ENCODE measurements around the gene PTPN2. TPM values are rescaled to one million over a fixed set of nuclear protein-coding genes. Genes with fewer than 3 reads are reported as not detected.
A peak's percentile ranks its signal among the peaks of the same experiment; 100 is the strongest.

The PTPN2 gene
- total RNA-seq, 2 experiments from 2014 or later = 54.9 to 69.7 TPM

GRCh38 chr18:12890964-12891363 lies 6.9 kb upstream of the PTPN2 start:
- TF ChIP-seq EZH2phosphoT487 (IDR thresholded peaks at IDR 0.05; ENCODE audit: borderline replicate concordance, low read depth, low read length) (no peak), CTCF (conservative IDR thresholded peaks at IDR 0.05; ENCODE audit: low read length) (no peak)

GRCh38 chr18:12886498-12887126 lies 2.6 kb upstream of the PTPN2 start:
- intact Hi-C loops (cut with micrococcal nuclease; ENCODE audit: unreplicated experiment) = no loop called here
- Histone ChIP-seq H2AFZ (ENCODE audit: low read length) (no peak overlapping the region), H3K4me3 (ENCODE audit: low read depth, low read length, poor library complexity, severe bottlenecking) (no peak overlapping the region), H3K4me2 (ENCODE audit: low read length) (no peak overlapping the region), H3K36me3 (ENCODE audit: insufficient read depth, low read length) (no peaks in the 10 kb centered on the region; the same call in 1 of the 2 replicates), H3K79me2 (ENCODE audit: insufficient read depth, low read depth, low read length) (peaks cover 20% of the 10 kb centered on the region), H3K27ac (ENCODE audit: low read depth, low read length, poor library complexity, severe bottlenecking) (no peak overlapping the region), H3K4me1 (ENCODE audit: insufficient read depth, low read length, poor library complexity, severe bottlenecking) (peaks cover 34% of the 10 kb centered on the region), H3K9me2 (ENCODE audit: insufficient read depth, low read length) (no peaks in the 10 kb centered on the region), H4K20me1 (ENCODE audit: insufficient read depth, low read length) (peaks cover 13% of the 10 kb centered on the region; the same call in 1 of the 2 replicates), H3K9me3 (ENCODE audit: low read length) (no peaks in the 10 kb centered on the region)
- no TSS peak for BruUV-seq (replicated peaks)
- POLR2A ChIA-PET = interaction anchor here (0.6 to 1.0 kb wide), 4 partner anchors 12 to 129 kb away, joined by 3 to 4 read pairs (median 3); no protein-coding TSS in a partner anchor
- CTCF ChIA-PET (ENCODE audit: unreplicated experiment) = interaction anchor here (0.6 to 1.5 kb wide), 2 partner anchors 12 to 509 kb away, joined by 3 to 4 read pairs; partner anchors contain the start of gene AFG3L2
- DNase-seq (ENCODE audit: low spot score) = peak; percentile 60
- TF ChIP-seq CTCF (conservative IDR thresholded peaks at IDR 0.05; ENCODE audit: low read length) (peak; percentile 80), EZH2phosphoT487 (IDR thresholded peaks at IDR 0.05; ENCODE audit: borderline replicate concordance, low read depth, low read length) (no peak)

More at GRCh38 chr18:12890964-12891363, 6.9 kb upstream of the PTPN2 start:
- no TSS peak for BruUV-seq (replicated peaks)
- H3K27ac ChIP-seq (ENCODE audit: low read depth, low read length, poor library complexity, severe bottlenecking) = no peak overlapping the region
- H3K4me2 ChIP-seq (ENCODE audit: low read length) = no peak overlapping the region
- H3K79me2 ChIP-seq (ENCODE audit: insufficient read depth, low read depth, low read length) = no peaks in the 10 kb centered on the region
- no peaks in the 10 kb centered on the region; the same call in 1 of the 2 replicates for H3K36me3 ChIP-seq (ENCODE audit: insufficient read depth, low read length)
- H4K20me1 ChIP-seq (ENCODE audit: insufficient read depth, low read length) = no peaks in the 10 kb centered on the region
- intact Hi-C loops (cut with micrococcal nuclease; ENCODE audit: unreplicated experiment) = loop anchor here (5.0 kb wide), 1 partner anchor 41 kb away; no protein-coding TSS in a partner anchor
- CTCF ChIA-PET (ENCODE audit: unreplicated experiment) = interaction anchor here (0.6 to 0.9 kb wide), 2 partner anchors 52 to 208 kb away, joined by 3 read pairs; no protein-coding TSS in a partner anchor
- H3K4me1 ChIP-seq (ENCODE audit: insufficient read depth, low read length, poor library complexity, severe bottlenecking) = peaks cover 8% of the 10 kb centered on the region
- POLR2A ChIA-PET = interaction anchor here (0.6 to 2.0 kb wide), 4 partner anchors 13 to 143 kb away, joined by 3 to 7 read pairs (median 4); no protein-coding TSS in a partner anchor
- no peaks in the 10 kb centered on the region for H3K9me3 ChIP-seq (ENCODE audit: low read length)
- H2AFZ ChIP-seq (ENCODE audit: low read length) = no peak overlapping the region
- DNase-seq (ENCODE audit: low spot score) = no peak
- H3K4me3 ChIP-seq (ENCODE audit: low read depth, low read length, poor library complexity, severe bottlenecking) = no peak overlapping the region
- no peaks in the 10 kb centered on the region for H3K9me2 ChIP-seq (ENCODE audit: insufficient read depth, low read length)

- no peak overlapping the region for H2AFZ ChIP-seq (ENCODE audit: low read length)
- H4K20me1 ChIP-seq (ENCODE audit: insufficient read depth, low read length) = peaks cover 20% of the 10 kb centered on the region; the same call in 1 of the 2 replicates
- H3K36me3 ChIP-seq (ENCODE audit: insufficient read depth, low read length) = no peaks in the 10 kb centered on the region; the same call in 1 of the 2 replicates
- TF ChIP-seq CTCF (conservative IDR thresholded peaks at IDR 0.05; ENCODE audit: low read length) (no peak), EZH2phosphoT487 (IDR thresholded peaks at IDR 0.05; ENCODE audit: borderline replicate concordance, low read depth, low read length) (no peak)
- peak overlapping the region; percentile 99 for H3K4me2 ChIP-seq (ENCODE audit: low read length)
- H3K9me3 ChIP-seq (ENCODE audit: low read length) = no peaks in the 10 kb centered on the region
- ChIA-PET CTCF (ENCODE audit: unreplicated experiment) (no interaction called here), POLR2A (interaction anchor here (0.6 to 1.4 kb wide), 9 partner anchors 20 to 1967 kb away, joined by 3 to 6 read pairs (median 3); no protein-coding TSS in a partner anchor)
- peaks cover 31% of the 10 kb centered on the region for H3K79me2 ChIP-seq (ENCODE audit: insufficient read depth, low read depth, low read length)
- BruUV-seq (replicated peaks) = no TSS peak
- no peaks in the 10 kb centered on the region for H3K9me2 ChIP-seq (ENCODE audit: insufficient read depth, low read length)
- H3K4me1 ChIP-seq (ENCODE audit: insufficient read depth, low read length, poor library complexity, severe bottlenecking) = peaks cover 45% of the 10 kb centered on the region
- DNase-seq (ENCODE audit: low spot score) = no peak
- H3K27ac ChIP-seq (ENCODE audit: low read depth, low read length, poor library complexity, severe bottlenecking) = peak overlapping the region; percentile 5
- H3K4me3 ChIP-seq (ENCODE audit: low read depth, low read length, poor library complexity, severe bottlenecking) = peak overlapping the region; percentile 78
- intact Hi-C loops (cut with micrococcal nuclease; ENCODE audit: unreplicated experiment) = no loop called here
Measured at GRCh38 chr18:12885500-12885899, 1.5 kb upstream of the PTPN2 start.
